SK-N-SH (cell line): Measurements from ENCODE around the gene IL27RA.

ENCODE experiments used
- EP300 ChIP-seq, 2 experiments: IDR thresholded peaks; 2 replicates each; pipeline versions ENCODE4 v1.4.0 to v1.6.1; 2012; ENCODE audit warnings: borderline replicate concordance in 1 of 2, low read depth in 1 of 2, low read length in 1 of 2
- FOXJ3 ChIP-seq: sonication (generic); formaldehyde crosslinking; IDR thresholded peaks from 2 replicates; pipeline ENCODE4 v1.5.1; 2020; ENCODE audit warnings: mild to moderate bottlenecking, missing genetic modification reagents
- GABPA ChIP-seq: IDR thresholded peaks from 2 replicates; pipeline ENCODE4 v1.4.0; 2012; ENCODE audit warnings: low read depth, mild to moderate bottlenecking
- POLR2AphosphoS5 ChIP-seq: IDR thresholded peaks from 2 replicates; pipeline ENCODE4 v1.6.1; 2012; ENCODE audit warnings: low read depth, low read length
- TCF12 ChIP-seq: IDR thresholded peaks from 2 replicates; pipeline ENCODE4 v1.4.0; 2012
- TF ChIP-seq, protein P1 (sequence below): fragments of 200-600 bp; sonication (generic); IDR thresholded peaks from 2 replicates; pipeline ENCODE4 v1.6.1; 2017; ENCODE audit warnings: antibody characterized with exemption, mild to moderate bottlenecking, moderate library complexity
- TF ChIP-seq, protein P2 (sequence below): IDR thresholded peaks from 2 replicates; pipeline ENCODE4 v1.4.0; 2012; ENCODE audit warnings: low read depth

DNA sequence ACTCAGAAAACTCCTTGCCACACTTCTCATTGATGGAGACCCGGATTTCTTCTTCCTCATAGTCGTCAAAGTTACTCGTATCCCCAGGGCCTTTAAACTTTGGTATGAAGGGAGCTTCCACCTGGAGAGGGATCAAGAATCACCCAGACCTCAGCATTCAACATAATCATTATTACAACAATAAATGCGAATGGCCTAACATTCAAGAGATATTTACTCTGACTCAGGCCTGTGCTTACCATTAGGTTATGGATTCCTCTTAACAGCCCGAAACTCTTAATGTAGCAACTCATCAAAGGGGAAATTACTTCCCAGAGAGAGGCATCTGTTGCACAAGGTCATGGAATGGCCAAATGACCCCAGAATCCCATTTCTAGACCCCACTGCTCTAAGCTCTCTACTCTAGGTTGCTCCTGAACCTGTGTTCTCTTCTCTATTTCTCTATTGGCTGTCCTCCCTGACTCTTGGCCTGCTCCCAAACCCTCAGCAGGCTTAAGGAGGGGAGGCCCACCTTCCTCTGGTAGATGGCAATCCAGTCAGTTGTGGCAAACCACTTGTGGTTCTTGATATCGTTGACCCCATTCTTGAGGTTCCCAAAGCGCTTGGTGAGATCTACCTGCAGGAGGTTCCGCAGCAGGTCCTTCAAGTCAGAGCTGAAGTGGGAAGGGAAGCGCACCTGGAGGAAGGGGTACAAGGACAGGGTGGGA is 61.7 kb downstream of the IL27RA start:
- TF ChIP-seq, protein P1, sequence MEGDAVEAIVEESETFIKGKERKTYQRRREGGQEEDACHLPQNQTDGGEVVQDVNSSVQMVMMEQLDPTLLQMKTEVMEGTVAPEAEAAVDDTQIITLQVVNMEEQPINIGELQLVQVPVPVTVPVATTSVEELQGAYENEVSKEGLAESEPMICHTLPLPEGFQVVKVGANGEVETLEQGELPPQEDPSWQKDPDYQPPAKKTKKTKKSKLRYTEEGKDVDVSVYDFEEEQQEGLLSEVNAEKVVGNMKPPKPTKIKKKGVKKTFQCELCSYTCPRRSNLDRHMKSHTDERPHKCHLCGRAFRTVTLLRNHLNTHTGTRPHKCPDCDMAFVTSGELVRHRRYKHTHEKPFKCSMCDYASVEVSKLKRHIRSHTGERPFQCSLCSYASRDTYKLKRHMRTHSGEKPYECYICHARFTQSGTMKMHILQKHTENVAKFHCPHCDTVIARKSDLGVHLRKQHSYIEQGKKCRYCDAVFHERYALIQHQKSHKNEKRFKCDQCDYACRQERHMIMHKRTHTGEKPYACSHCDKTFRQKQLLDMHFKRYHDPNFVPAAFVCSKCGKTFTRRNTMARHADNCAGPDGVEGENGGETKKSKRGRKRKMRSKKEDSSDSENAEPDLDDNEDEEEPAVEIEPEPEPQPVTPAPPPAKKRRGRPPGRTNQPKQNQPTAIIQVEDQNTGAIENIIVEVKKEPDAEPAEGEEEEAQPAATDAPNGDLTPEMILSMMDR = no peak
- TF ChIP-seq, protein P2, sequence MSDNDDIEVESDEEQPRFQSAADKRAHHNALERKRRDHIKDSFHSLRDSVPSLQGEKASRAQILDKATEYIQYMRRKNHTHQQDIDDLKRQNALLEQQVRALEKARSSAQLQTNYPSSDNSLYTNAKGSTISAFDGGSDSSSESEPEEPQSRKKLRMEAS = no peak
- TF ChIP-seq FOXJ3 (CRISPR knock-in tag) (no peak), GABPA (no peak), EP300 (IDR thresholded peaks at IDR 0.05; ENCODE audit: borderline replicate concordance in 1 of 2, low read depth in 1 of 2, low read length in 1 of 2) (no peak), TCF12 (no peak), POLR2AphosphoS5 (no peak)
